ENCODE data around the gene TECPR1. TPM values are rescaled to one million over a fixed set of nuclear protein-coding genes. Genes with fewer than 3 reads are reported as not detected.

The TECPR1 gene
- total and polyA plus RNA-seq, 2 of the 4 experiments (the other 2 are of a cell fraction): 11.5 to 14.7 TPM

- TF ChIP-seq ELK1 (IDR thresholded peaks at IDR 0.05; ENCODE audit: borderline replicate concordance, low read depth, low read length): no peak
Observed at GRCh38 chr7:98296833-98297232, 44.8 kb upstream of the TECPR1 start (continued).

GRCh38 chr7:98295467-98296192 lies 43.6 kb upstream of the TECPR1 start:
- 90% methylated on average over 11 of the region's 19 CpGs; no CpG with 5 or more reads in 1 of the 2 experiments for WGBS, 2 experiments (ENCODE audit: extremely low coverage in 2 of 2, insufficient read length in 1 of 2)
- Histone ChIP-seq H2BK120ac (ENCODE audit: low read depth, low read length) (no peak overlapping the region), H3K14ac (replicated peaks; ENCODE audit: low read depth, low read length) (no peak overlapping the region), H3K79me1 (ENCODE audit: low read depth in 1 of 2, low read length in 2 of 2) (peaks cover 13 to 64% of the 10 kb centered on the region in 2 experiments), H3K4me1 (ENCODE audit: control insufficient read depth, insufficient read depth, low read length) (no peaks in the 10 kb centered on the region), H3K27ac (ENCODE audit: insufficient read depth, low read length) (no peak overlapping the region), H3K18ac (ENCODE audit: low read depth, low read length) (no peak overlapping the region), H2BK15ac (ENCODE audit: low read depth, low read length) (no peak overlapping the region), H2BK5ac (ENCODE audit: low read depth, low read length, poor library complexity, severe bottlenecking) (no peak overlapping the region), H3K4ac (ENCODE audit: low read depth, low read length) (no peak overlapping the region), H3K56ac (ENCODE audit: extremely low read depth, insufficient read depth, low read length) (no peak overlapping the region), H4K91ac (ENCODE audit: insufficient read depth, low read depth, low read length) (no peak overlapping the region), H4K5ac (ENCODE audit: low read depth, low read length) (no peak overlapping the region), H3K4me2 (ENCODE audit: low read depth, low read length) (no peak overlapping the region), H3K36me3 (ENCODE audit: control insufficient read depth, insufficient read depth, low read length) (peaks cover 41% of the 10 kb centered on the region), H3K9me3 (ENCODE audit: control insufficient read depth, insufficient read depth, low read length) (no peaks in the 10 kb centered on the region), H3K27me3 (ENCODE audit: control insufficient read depth, insufficient read depth, low read length) (no peaks in the 10 kb centered on the region), H2AK9ac (replicated peaks; ENCODE audit: low read depth, low read length, poor library complexity) (peak overlapping the region; percentile 73), H2BK20ac (ENCODE audit: low read depth, low read length) (no peak overlapping the region), H2AFZ (replicated peaks; ENCODE audit: low read length, poor library complexity) (no peak overlapping the region), H3K23ac (ENCODE audit: low read depth, low read length) (no peak overlapping the region), H4K20me1 (ENCODE audit: insufficient read depth, low read length) (peaks cover 44% of the 10 kb centered on the region), H3K9ac (ENCODE audit: low read depth, low read length) (no peak overlapping the region), H3K9me1 (ENCODE audit: insufficient read depth, low read length) (no peaks in the 10 kb centered on the region; the same call in 1 of the 2 replicates), H2AK5ac (ENCODE audit: low read depth, low read length) (peak overlapping the region; percentile 16; the same call in 1 of the 2 replicates), H3K4me3 (ENCODE audit: insufficient read depth, low read depth, low read length) (no peak overlapping the region), H4K8ac (ENCODE audit: low read depth in 2 of 2, low read length in 2 of 2) (no peak overlapping the region)
- CTCF ChIA-PET: no interaction called here
- in situ Hi-C loops (cut with MboI; ENCODE audit: low sequenced_read_pairs): loop anchor here (5.0 kb wide), 2 partner anchors 112 to 547 kb away; no protein-coding TSS in a partner anchor
- dilution Hi-C loops (cut with HindIII; ENCODE audit: low sequenced_read_pairs, unreplicated experiment): no loop called here
- no TSS peak for BruUV-seq (replicated peaks)
- ATAC-seq (ENCODE audit: low read depth) (no peak), DNase-seq (no peak)
- intact Hi-C loops (cut with micrococcal nuclease): loop anchor here (1.0 kb wide), 2 partner anchors 138 to 450 kb away; no protein-coding TSS in a partner anchor
- POLR2A ChIA-PET (ENCODE audit: unreplicated experiment): no interaction called here
- no peak for TF ChIP-seq POLR2A (IDR thresholded peaks at IDR 0.05; ENCODE audit: low read depth, low read length)
- TF ChIP-seq RAD21 (IDR thresholded peaks at IDR 0.05; ENCODE audit: low read length): no peak
- no peak for TF ChIP-seq BHLHE40 (IDR thresholded peaks at IDR 0.05; ENCODE audit: low read depth, low read length)
- TF ChIP-seq RFX5 (IDR thresholded peaks at IDR 0.05; ENCODE audit: low read depth, low read length): no peak

Data from IMR-90 (cell line).